CD4-positive, alpha-beta T cell (primary cell): ENCODE data around the gene TMEM131. TPM values are rescaled to one million over a fixed set of nuclear protein-coding genes. Genes with fewer than 3 reads are reported as not detected.

Experiments
- ATAC-seq: fragments of 200-7000 bp; cut with Tn5 transposase; one replicate; pipeline ENCODE4 v1.10.0; 2022; ENCODE audit warnings: mild to moderate bottlenecking; ENCODE audit not compliant: poor library complexity
- CTCF ChIA-PET: fragments of 350-600 bp; sonication (Branson Sonifier 250); formaldehyde crosslinking; loops from one replicate; lab custom pipeline; 2021; ENCODE audit warnings: antibody characterized with exemption, inconsistent platforms; lab: Charles Lee
- POLR2A ChIA-PET: fragments of 350-600 bp; sonication (Branson Sonifier 250); formaldehyde crosslinking; loops from one replicate; lab custom pipeline; 2021; ENCODE audit warnings: antibody characterized with exemption, inconsistent platforms; lab: Charles Lee
- DNase-seq, 14 experiments: peaks; one replicate each; pipeline ENCODE4 v3.0.0-alpha.2; 2013 to 2020; ENCODE audit warnings: mixed read lengths in 2 of 14
- H3K27ac ChIP-seq, 2 donors: one replicate each; pipeline versions ENCODE4 v1.5.1 to v1.7.0; 2013; ENCODE audit warnings: low read length in 2 of 2, low read depth in 1 of 2, mild to moderate bottlenecking in 1 of 2
- H3K27me3 ChIP-seq, 2 experiments: 1 replicate in 1 of 2; 2 replicates in 1 of 2; pipeline versions ENCODE4 v1.6.1 to v1.7.0; 2013; ENCODE audit warnings: low read length in 2 of 2, control low read depth in 1 of 2, mild to moderate bottlenecking in 1 of 2, moderate library complexity in 1 of 2; ENCODE audit not compliant: insufficient read depth in 2 of 2, control insufficient read depth in 1 of 2
- H3K36me3 ChIP-seq: one replicate; pipeline ENCODE4 v1.6.1; 2013; ENCODE audit warnings: low read length, control low read depth; ENCODE audit not compliant: insufficient read depth
- H3K4me1 ChIP-seq: one replicate; pipeline ENCODE4 v1.6.1; 2013; ENCODE audit warnings: low read length, control low read depth; ENCODE audit not compliant: insufficient read depth
- H3K4me3 ChIP-seq: one replicate; pipeline ENCODE4 v1.5.1; 2013; ENCODE audit warnings: mild to moderate bottlenecking, low read length, moderate library complexity
- H3K9me3 ChIP-seq, 2 experiments: 1 replicate in 1 of 2; 2 replicates in 1 of 2; pipeline versions ENCODE4 v1.6.1 to v1.7.0; 2013; ENCODE audit warnings: low read length in 2 of 2, mild to moderate bottlenecking in 2 of 2, control low read depth in 1 of 2, moderate library complexity in 1 of 2; ENCODE audit not compliant: control insufficient read depth in 1 of 2, insufficient read depth in 1 of 2
- H3K27ac Mint-ChIP-seq: one replicate; pipeline ENCODE4 v1.8.0; 2020; ENCODE audit warnings: mixed read lengths
- H3K27me3 Mint-ChIP-seq: one replicate; pipeline ENCODE4 v1.8.0; 2021; ENCODE audit warnings: mixed read lengths
- H3K36me3 Mint-ChIP-seq: one replicate; pipeline ENCODE4 v1.8.0; 2021; ENCODE audit warnings: low read depth, mixed read lengths
- H3K4me1 Mint-ChIP-seq: one replicate; pipeline ENCODE4 v1.8.0; 2021; ENCODE audit warnings: low read depth, mixed read lengths
- H3K4me3 Mint-ChIP-seq: one replicate; pipeline ENCODE4 v1.8.0; 2020; ENCODE audit warnings: mild to moderate bottlenecking, mixed read lengths
- H3K9me3 Mint-ChIP-seq: one replicate; pipeline ENCODE4 v1.8.0; 2020; ENCODE audit warnings: mixed read lengths
- CTCF ChIP-seq: fragments of 200-600 bp; IDR thresholded peaks from one replicate; pipeline ENCODE4 v1.8.0; 2022; ENCODE audit warnings: antibody characterized with exemption, mild to moderate bottlenecking
- intact Hi-C, 2 experiments: fragments of 100-400 bp; cut with DNase I in 1 of 2; cut with micrococcal nuclease in 1 of 2; formaldehyde crosslinking; loops; one replicate each; pipeline versions ENCODE4 v1.15.1 to v1.9.0; 2023 to 2025; cut with DNase I, micrococcal nuclease
- total RNA-seq, 174 experiments: library from RNA in 2 of 174; stranded (reverse) in 2 of 174; gene quantifications; one replicate each; pipeline ENCODE4 v1.2.3 and lab custom pipeline; 2021 to 2026

The TMEM131 gene
- total RNA-seq, 2 experiments from 2014 or later, result 29.2 to 33.6 TPM

GRCh38 chr2:97963880-97964279 is 31.9 kb downstream of the TMEM131 start:
- Histone ChIP-seq H3K36me3 (no peaks in the 10 kb centered on the region), H3K4me3 (no peak overlapping the region), H3K4me1 (peaks cover 6% of the 10 kb centered on the region), H3K9me3 (no peaks in the 10 kb centered on the region), H3K27me3 (no peaks in the 10 kb centered on the region), H3K27ac (no peak overlapping the region)
- Mint-ChIP-seq H3K4me1 (peaks cover 90% of the 10 kb centered on the region), H3K9me3 (no peaks in the 10 kb centered on the region), H3K36me3 (no peaks in the 10 kb centered on the region), H3K4me3 (no peak overlapping the region), H3K27me3 (no peaks in the 10 kb centered on the region), H3K27ac (no peak overlapping the region)
- ChIA-PET POLR2A (interaction anchor here (1.1 kb wide), 1 partner anchor 32 kb away, joined by 4 read pairs; the partner anchor contains the start of gene TMEM131), CTCF (no interaction called here)
- no peak for ATAC-seq
- DNase-seq, result no peak
- intact Hi-C loops, result no loop called here
- no peak for TF ChIP-seq CTCF

GRCh38 chr2:97963079-97963406 is 32.7 kb downstream of the TMEM131 start:
- Histone ChIP-seq H3K27ac (peak overlapping the region in 1 of 2 donors; percentile 6), H3K27me3 (no peaks in the 10 kb centered on the region), H3K4me3 (no peak overlapping the region), H3K4me1 (peaks cover 5% of the 10 kb centered on the region), H3K9me3 (no peaks in the 10 kb centered on the region), H3K36me3 (no peaks in the 10 kb centered on the region)
- Mint-ChIP-seq H3K9me3 (no peaks in the 10 kb centered on the region), H3K36me3 (no peaks in the 10 kb centered on the region), H3K4me1 (peaks cover 90% of the 10 kb centered on the region), H3K27ac (no peak overlapping the region), H3K27me3 (no peaks in the 10 kb centered on the region), H3K4me3 (no peak overlapping the region)
- ATAC-seq (no peak), DNase-seq (no peak)
- ChIA-PET CTCF (interaction anchor here (0.6 kb wide), 1 partner anchor 120 kb away, joined by 3 read pairs; no protein-coding TSS in a partner anchor), POLR2A (no interaction called here)
- no peak for TF ChIP-seq CTCF
- intact Hi-C loops, result no loop called here

GRCh38 chr2:97961534-97961933 is 34.2 kb downstream of the TMEM131 start:
- H3K27ac ChIP-seq, result no peak overlapping the region
- intact Hi-C loops, result no loop called here
- Mint-ChIP-seq H3K4me3 (no peak overlapping the region), H3K27ac (no peak overlapping the region), H3K27me3 (no peaks in the 10 kb centered on the region), H3K9me3 (no peaks in the 10 kb centered on the region), H3K4me1 (peaks cover 84% of the 10 kb centered on the region), H3K36me3 (no peaks in the 10 kb centered on the region)
- peaks cover 6% of the 10 kb centered on the region for H3K4me1 ChIP-seq
- ATAC-seq (no peak), DNase-seq (no peak)
- H3K4me3 ChIP-seq, result no peak overlapping the region
- no peaks in the 10 kb centered on the region for H3K27me3 ChIP-seq
- no peak for TF ChIP-seq CTCF
- ChIA-PET CTCF (no interaction called here), POLR2A (no interaction called here)
- H3K36me3 ChIP-seq, result no peaks in the 10 kb centered on the region
- H3K9me3 ChIP-seq, result no peaks in the 10 kb centered on the region
